ENCODE data around the gene PTPRH. TPM values are rescaled to one million over a fixed set of nuclear protein-coding genes. Genes with fewer than 3 reads are reported as not detected.

The PTPRH gene
- total RNA-seq, 1 donor from 2014 or later: not detected

DNA sequence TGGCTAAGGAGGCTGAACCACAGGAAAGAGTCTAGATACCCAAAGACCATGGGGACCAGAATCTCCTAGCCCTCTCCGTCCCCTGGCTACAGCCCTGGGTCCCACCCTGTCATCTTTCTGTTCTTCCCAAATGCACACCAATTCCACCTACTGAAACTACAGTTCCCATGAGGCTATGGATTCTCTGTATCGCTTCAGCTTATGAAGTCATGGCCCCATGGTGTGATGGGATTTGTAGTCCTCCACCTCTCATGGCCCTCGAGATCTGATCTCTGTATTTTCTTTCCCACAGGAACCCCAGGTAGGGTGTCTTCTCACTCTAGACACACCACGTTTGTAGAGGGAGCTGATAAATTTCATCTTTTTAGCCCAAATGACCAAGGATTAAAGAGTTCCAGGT is 11.8 kb downstream of the PTPRH start:
- Mint-ChIP-seq H3K27me3 (ENCODE audit: unreplicated experiment) (peaks cover 3% of the 10 kb centered on the region), H3K27ac (ENCODE audit: unreplicated experiment) (no peak overlapping the region), H3K36me3 (ENCODE audit: low read depth, unreplicated experiment) (no peaks in the 10 kb centered on the region), H3K4me1 (ENCODE audit: unreplicated experiment) (no peaks in the 10 kb centered on the region), H3K4me3 (ENCODE audit: unreplicated experiment) (no peak overlapping the region), H3K9me3 (ENCODE audit: unreplicated experiment) (no peaks in the 10 kb centered on the region)
- no peak for DNase-seq (ENCODE audit: low spot score)
- no peak for TF ChIP-seq CTCF (IDR thresholded peaks at IDR 0.05; ENCODE audit: unreplicated experiment)

DNA sequence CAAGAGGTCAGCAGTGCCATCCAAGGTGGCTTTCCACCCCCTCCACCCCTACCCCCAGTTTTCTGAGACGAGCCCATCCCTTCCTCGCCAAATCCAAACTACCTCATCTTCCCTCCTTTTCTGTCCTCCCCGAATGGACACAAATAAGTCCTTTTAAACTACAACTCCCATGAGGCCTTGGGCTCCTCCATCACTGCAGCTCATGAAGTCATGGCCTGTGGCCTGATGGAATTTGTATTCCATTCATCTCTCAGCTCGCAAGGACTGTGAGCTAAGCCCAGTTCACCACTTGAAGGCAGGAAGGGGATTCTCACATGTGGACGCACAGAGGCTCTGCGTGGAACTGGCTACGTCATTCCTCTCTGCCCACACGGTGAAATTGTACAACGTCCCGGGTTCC is 12.5 kb downstream of the PTPRH start:
- H3K4me3 Mint-ChIP-seq (ENCODE audit: unreplicated experiment): no peak overlapping the region
- no peaks in the 10 kb centered on the region for H3K36me3 Mint-ChIP-seq (ENCODE audit: low read depth, unreplicated experiment)
- H3K4me1 Mint-ChIP-seq (ENCODE audit: unreplicated experiment): no peaks in the 10 kb centered on the region
- no peak for TF ChIP-seq CTCF (IDR thresholded peaks at IDR 0.05; ENCODE audit: unreplicated experiment)
- no peaks in the 10 kb centered on the region for H3K9me3 Mint-ChIP-seq (ENCODE audit: unreplicated experiment)
- H3K27ac Mint-ChIP-seq (ENCODE audit: unreplicated experiment): no peak overlapping the region
- no peak for DNase-seq (ENCODE audit: low spot score)
- peaks cover 3% of the 10 kb centered on the region for H3K27me3 Mint-ChIP-seq (ENCODE audit: unreplicated experiment)

GRCh38 chr19:55193481-55193880 is 15.8 kb downstream of the PTPRH start:
- Mint-ChIP-seq H3K9me3 (ENCODE audit: unreplicated experiment) (no peaks in the 10 kb centered on the region), H3K4me3 (ENCODE audit: unreplicated experiment) (no peak overlapping the region), H3K4me1 (ENCODE audit: unreplicated experiment) (no peaks in the 10 kb centered on the region), H3K36me3 (ENCODE audit: low read depth, unreplicated experiment) (no peaks in the 10 kb centered on the region), H3K27me3 (ENCODE audit: unreplicated experiment) (peaks cover 10% of the 10 kb centered on the region), H3K27ac (ENCODE audit: unreplicated experiment) (no peak overlapping the region)
- no peak for DNase-seq (ENCODE audit: low spot score)
- TF ChIP-seq CTCF (IDR thresholded peaks at IDR 0.05; ENCODE audit: unreplicated experiment): no peak

DNA sequence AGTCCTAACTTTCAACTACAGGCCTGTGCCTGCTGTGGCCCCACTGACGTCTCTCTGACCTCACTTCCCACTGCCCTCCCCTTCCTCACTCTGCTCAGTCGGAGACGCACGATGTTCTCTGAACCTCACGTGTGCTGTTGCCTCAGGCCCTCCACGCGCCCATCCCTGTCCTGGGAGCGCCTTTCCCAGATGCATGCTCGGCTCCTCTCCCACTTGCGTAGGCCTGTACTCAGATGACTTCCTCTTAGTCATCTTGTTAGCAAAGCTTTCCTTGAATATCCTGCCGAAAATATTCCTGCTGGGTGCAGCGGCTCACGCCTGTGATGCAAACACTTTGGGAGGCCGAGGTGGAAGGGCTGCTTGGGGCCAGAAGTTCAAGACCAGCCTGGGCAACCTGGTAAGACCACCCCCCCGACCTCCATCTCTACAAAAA is 19.9 kb downstream of the PTPRH start:
- H3K36me3 Mint-ChIP-seq (ENCODE audit: low read depth, unreplicated experiment): no peaks in the 10 kb centered on the region
- DNase-seq (ENCODE audit: low spot score): no peak
- H3K27ac Mint-ChIP-seq (ENCODE audit: unreplicated experiment): no peak overlapping the region
- peak overlapping the region; percentile 68 for H3K4me3 Mint-ChIP-seq (ENCODE audit: unreplicated experiment)
- no peaks in the 10 kb centered on the region for H3K4me1 Mint-ChIP-seq (ENCODE audit: unreplicated experiment)
- no peaks in the 10 kb centered on the region for H3K9me3 Mint-ChIP-seq (ENCODE audit: unreplicated experiment)
- peaks cover 13% of the 10 kb centered on the region for H3K27me3 Mint-ChIP-seq (ENCODE audit: unreplicated experiment)
- no peak for TF ChIP-seq CTCF (IDR thresholded peaks at IDR 0.05; ENCODE audit: unreplicated experiment)

DNA sequence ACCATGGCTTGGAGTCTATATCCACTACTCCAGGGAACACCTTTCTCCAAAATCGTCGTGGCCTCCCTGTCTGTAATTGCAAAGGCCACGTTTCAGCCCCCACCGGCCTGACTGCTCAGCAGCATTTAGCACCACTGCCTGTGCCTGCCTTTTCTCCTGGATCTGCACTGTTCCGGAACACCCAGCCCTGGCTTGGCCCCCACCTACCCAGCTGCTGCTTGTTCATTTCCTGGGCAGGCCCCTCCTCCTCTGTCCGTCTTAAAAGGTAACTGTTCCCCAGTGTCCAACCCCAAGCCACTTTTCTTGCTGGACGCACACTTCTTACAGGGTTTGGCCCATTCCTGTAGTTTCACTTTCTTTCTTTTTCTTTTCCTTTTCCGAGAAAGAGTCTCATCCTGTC is 20.7 kb downstream of the PTPRH start:
- no peaks in the 10 kb centered on the region for H3K36me3 Mint-ChIP-seq (ENCODE audit: low read depth, unreplicated experiment)
- no peak for TF ChIP-seq CTCF (IDR thresholded peaks at IDR 0.05; ENCODE audit: unreplicated experiment)
- H3K27ac Mint-ChIP-seq (ENCODE audit: unreplicated experiment): no peak overlapping the region
- DNase-seq (ENCODE audit: low spot score): no peak
- H3K27me3 Mint-ChIP-seq (ENCODE audit: unreplicated experiment): peaks cover 13% of the 10 kb centered on the region
- H3K9me3 Mint-ChIP-seq (ENCODE audit: unreplicated experiment): no peaks in the 10 kb centered on the region
- no peaks in the 10 kb centered on the region for H3K4me1 Mint-ChIP-seq (ENCODE audit: unreplicated experiment)
- H3K4me3 Mint-ChIP-seq (ENCODE audit: unreplicated experiment): no peak overlapping the region

Data from endothelial cell (in vitro differentiated cells).